ENCODE data around the gene CHEK1. TPM values are rescaled to one million over a fixed set of nuclear protein-coding genes. Genes with fewer than 3 reads are reported as not detected.

Gene CHEK1
- total RNA-seq, 1 experiment from 2014 or later: 71.6 TPM

DNA sequence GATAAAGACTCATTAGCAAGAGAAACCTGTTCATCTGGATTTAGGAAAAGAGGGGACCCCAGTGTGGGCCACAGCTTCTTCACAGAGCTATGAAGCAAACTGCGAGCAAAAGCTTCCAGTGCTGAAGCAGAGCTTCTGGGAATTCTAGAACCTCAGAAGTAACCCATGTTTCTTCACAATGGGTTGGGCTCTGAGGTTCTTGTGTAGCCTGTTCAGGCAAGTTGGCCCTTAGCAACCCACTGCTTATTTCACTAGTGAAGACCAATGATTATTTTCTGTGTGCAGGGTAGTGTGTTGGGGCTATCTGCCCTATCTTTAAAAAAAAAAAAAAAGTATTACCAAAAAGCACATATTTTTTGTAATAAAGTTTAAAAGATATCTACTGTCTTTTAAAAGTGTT, 55.8 kb downstream of the CHEK1 start, which contains the start of gene ACRV1:
ACRV1 (minus strand) TSS at position 101 of the 400 bp plus-strand sequence; CDS start at position 34, 67 bp downstream.
- ChIA-PET POLR2A (no interaction called here), CTCF (no interaction called here)
- no peak for ATAC-seq
- intact Hi-C loops (cut with micrococcal nuclease; ENCODE audit: unreplicated experiment): no loop called here
- H3K4me1 ChIP-seq (ENCODE audit: control insufficient read depth, insufficient read depth, low read length): no peaks in the 10 kb centered on the region
- TF ChIP-seq POLR2AphosphoS5 (IDR thresholded peaks at IDR 0.05; ENCODE audit: low read depth, low read length): no peak
- TF ChIP-seq TCF7L2 (IDR thresholded peaks at IDR 0.05; ENCODE audit: low read depth, low read length): no peak
- no peak for TF ChIP-seq REST (IDR thresholded peaks at IDR 0.05; ENCODE audit: insufficient read depth in 1 of 2, low read depth in 2 of 2, low read length in 1 of 2)
- TF ChIP-seq SIN3A (IDR thresholded peaks at IDR 0.05; ENCODE audit: borderline replicate concordance, insufficient read depth, low read depth, low read length): no peak
- no peak for TF ChIP-seq CTCF (IDR thresholded peaks at IDR 0.05)
- no peak for DNase-seq (ENCODE audit: low read depth, low spot score)
- no peak within 1 kb of the TSS for H3K4me3 ChIP-seq (ENCODE audit: low read depth in 2 of 2, low read length in 2 of 2)
- no peaks in the 10 kb centered on the region for H3K9me3 ChIP-seq (ENCODE audit: control insufficient read depth, insufficient read depth, low read depth, low read length)
- no peaks in the 10 kb centered on the region for H3K27me3 ChIP-seq (ENCODE audit: control insufficient read depth, insufficient read depth, low read length)
- H3K27ac ChIP-seq (ENCODE audit: low read length): no peak within 1 kb of the TSS
- BruUV-seq (replicated peaks): no TSS peak
- no peaks in the 10 kb centered on the region for H3K36me3 ChIP-seq (ENCODE audit: control insufficient read depth, insufficient read depth, low read length)
- in situ Hi-C loops (cut with HindIII; ENCODE audit: low pct_unique_long_range_greater_than_20kb, low sequenced_read_pairs): no loop called here

GRCh38 chr11:125685228-125685627, 60.3 kb downstream of the CHEK1 start:
- ChIA-PET CTCF (interaction anchor here (0.8 kb wide), 1 partner anchor 16 kb away, joined by 5 read pairs; no protein-coding TSS in a partner anchor), POLR2A (interaction anchor here (0.6 kb wide), 1 partner anchor 1006 kb away, joined by 3 read pairs; no protein-coding TSS in a partner anchor)
- Histone ChIP-seq H3K36me3 (ENCODE audit: control insufficient read depth, insufficient read depth, low read length) (no peaks in the 10 kb centered on the region), H3K27me3 (ENCODE audit: control insufficient read depth, insufficient read depth, low read length) (no peaks in the 10 kb centered on the region), H3K9me3 (ENCODE audit: control insufficient read depth, insufficient read depth, low read depth, low read length) (no peaks in the 10 kb centered on the region), H3K4me1 (ENCODE audit: control insufficient read depth, insufficient read depth, low read length) (no peaks in the 10 kb centered on the region), H3K4me3 (ENCODE audit: low read depth in 2 of 2, low read length in 2 of 2) (no peak overlapping the region), H3K27ac (ENCODE audit: low read length) (no peak overlapping the region)
- in situ Hi-C loops (cut with HindIII; ENCODE audit: low pct_unique_long_range_greater_than_20kb, low sequenced_read_pairs): no loop called here
- TF ChIP-seq TCF7L2 (IDR thresholded peaks at IDR 0.05; ENCODE audit: low read depth, low read length) (no peak), CTCF (IDR thresholded peaks at IDR 0.05) (no peak), REST (IDR thresholded peaks at IDR 0.05; ENCODE audit: insufficient read depth in 1 of 2, low read depth in 2 of 2, low read length in 1 of 2) (no peak), POLR2AphosphoS5 (IDR thresholded peaks at IDR 0.05; ENCODE audit: low read depth, low read length) (no peak), SIN3A (IDR thresholded peaks at IDR 0.05; ENCODE audit: borderline replicate concordance, insufficient read depth, low read depth, low read length) (no peak)
- no peak for ATAC-seq
- intact Hi-C loops (cut with micrococcal nuclease; ENCODE audit: unreplicated experiment): no loop called here
- no peak for DNase-seq (ENCODE audit: low read depth, low spot score)
- no TSS peak for BruUV-seq (replicated peaks)

All from Panc1 (cell line).